Aorta (tissue), 5 donors: ENCODE measurements around the gene SLC28A3. TPM values are rescaled to one million over a fixed set of nuclear protein-coding genes. Genes with fewer than 3 reads are reported as not detected.
"Not testable (repeated sequence)": the region's sequence is repeated elsewhere in the genome, so short reads cannot be mapped to it uniquely, and the experiment has no call there.

Source experiments
- ATAC-seq: fragments of 200-7000 bp; cut with Tn5 transposase; one replicate; pipeline ENCODE4 v1.9.1; 2022; ENCODE audit warnings: moderate library complexity; ENCODE audit not compliant: low FRiP score
- DNase-seq, 2 donors: peaks; one replicate each; pipeline ENCODE4 v3.0.0-alpha.2; 2020
- H3K27ac ChIP-seq, 2 donors: one replicate each; pipeline ENCODE4 v1.5.1; 2013; ENCODE audit warnings: low read length in 2 of 2, mild to moderate bottlenecking in 2 of 2, moderate library complexity in 2 of 2, control low read depth in 1 of 2, inconsistent platforms in 1 of 2, low read depth in 1 of 2
- H3K27me3 ChIP-seq, 2 donors: one replicate each; pipeline ENCODE4 v1.6.1; 2013; ENCODE audit warnings: control low read depth in 1 of 2, low read length in 1 of 2, mild to moderate bottlenecking in 1 of 2, moderate library complexity in 1 of 2; ENCODE audit not compliant: insufficient read depth in 2 of 2, control insufficient read depth in 1 of 2
- H3K36me3 ChIP-seq, 2 donors: one replicate each; pipeline ENCODE4 v1.6.1; 2013; ENCODE audit warnings: control low read depth in 1 of 2, low read length in 1 of 2, mild to moderate bottlenecking in 1 of 2; ENCODE audit not compliant: insufficient read depth in 2 of 2, control insufficient read depth in 1 of 2
- H3K4me1 ChIP-seq, 2 donors: one replicate each; pipeline ENCODE4 v1.6.1; 2013; ENCODE audit warnings: low read length in 2 of 2, control low read depth in 1 of 2, mild to moderate bottlenecking in 1 of 2, moderate library complexity in 1 of 2; ENCODE audit not compliant: insufficient read depth in 2 of 2, control insufficient read depth in 1 of 2
- H3K4me3 ChIP-seq, 2 donors: one replicate each; pipeline ENCODE4 v1.5.1; 2013; ENCODE audit warnings: low read length in 2 of 2, control low read depth in 1 of 2, mild to moderate bottlenecking in 1 of 2
- H3K9me3 ChIP-seq: one replicate; pipeline ENCODE4 v1.6.1; 2013; ENCODE audit warnings: mild to moderate bottlenecking, low read length; ENCODE audit not compliant: control insufficient read depth
- WGBS, 2 donors: extraction: QIAGEN DNeasy Blood & Tissue Kit; methylation state at CpG; one replicate each; pipeline ENCODE4 v1.1.7; 2013; 5-methylcytosine and 5-hydroxymethylcytosine counted together
- intact Hi-C, 2 donors: fragments of 100-400 bp; cut with DNase I; formaldehyde crosslinking; loops; one replicate each; pipeline versions ENCODE4 v1.14.2 to v1.15.0; 2022
- long read RNA-seq, 2 donors: library from polyadenylated mRNA; unstranded; transcript quantifications; one replicate each; pipeline ENCODE4 v2.0.0, GENCODE V29; 2020 to 2021
- polyA plus RNA-seq, 2 donors: library from polyadenylated mRNA; stranded (reverse); fragments of 200-250 nt; gene quantifications; one replicate each; pipeline ENCODE4 v1.2.3, GENCODE V29; 2013
- total RNA-seq, 2 donors: library from RNA; stranded (reverse); fragmentation: NEBNext Ultra II Directional; extraction: Animal tissue kit (Norgen Biotek cat#: 25700); gene quantifications; one replicate each; pipeline ENCODE4 v1.2.1, GENCODE V29; 2021
- donor health status: healthy with polysubstance abuse.
- donor health status: Bipolar disorder and iron deficiency.
- donor health status: DM: no; HTN: no; CAD: no.
- donor health status: DM: no; HTN: no; CAD: no.
- donor health status: DM: yes; HTN: yes; CAD: no.

The SLC28A3 gene, protein sequence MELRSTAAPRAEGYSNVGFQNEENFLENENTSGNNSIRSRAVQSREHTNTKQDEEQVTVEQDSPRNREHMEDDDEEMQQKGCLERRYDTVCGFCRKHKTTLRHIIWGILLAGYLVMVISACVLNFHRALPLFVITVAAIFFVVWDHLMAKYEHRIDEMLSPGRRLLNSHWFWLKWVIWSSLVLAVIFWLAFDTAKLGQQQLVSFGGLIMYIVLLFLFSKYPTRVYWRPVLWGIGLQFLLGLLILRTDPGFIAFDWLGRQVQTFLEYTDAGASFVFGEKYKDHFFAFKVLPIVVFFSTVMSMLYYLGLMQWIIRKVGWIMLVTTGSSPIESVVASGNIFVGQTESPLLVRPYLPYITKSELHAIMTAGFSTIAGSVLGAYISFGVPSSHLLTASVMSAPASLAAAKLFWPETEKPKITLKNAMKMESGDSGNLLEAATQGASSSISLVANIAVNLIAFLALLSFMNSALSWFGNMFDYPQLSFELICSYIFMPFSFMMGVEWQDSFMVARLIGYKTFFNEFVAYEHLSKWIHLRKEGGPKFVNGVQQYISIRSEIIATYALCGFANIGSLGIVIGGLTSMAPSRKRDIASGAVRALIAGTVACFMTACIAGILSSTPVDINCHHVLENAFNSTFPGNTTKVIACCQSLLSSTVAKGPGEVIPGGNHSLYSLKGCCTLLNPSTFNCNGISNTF
- total RNA-seq (under 1 TPM; 0.10 to 0.39 TPM), polyA plus RNA-seq (not detected)
- long read RNA-seq, donor 1 = 0 reads
- long read RNA-seq, donor 2 = 0 reads

DNA sequence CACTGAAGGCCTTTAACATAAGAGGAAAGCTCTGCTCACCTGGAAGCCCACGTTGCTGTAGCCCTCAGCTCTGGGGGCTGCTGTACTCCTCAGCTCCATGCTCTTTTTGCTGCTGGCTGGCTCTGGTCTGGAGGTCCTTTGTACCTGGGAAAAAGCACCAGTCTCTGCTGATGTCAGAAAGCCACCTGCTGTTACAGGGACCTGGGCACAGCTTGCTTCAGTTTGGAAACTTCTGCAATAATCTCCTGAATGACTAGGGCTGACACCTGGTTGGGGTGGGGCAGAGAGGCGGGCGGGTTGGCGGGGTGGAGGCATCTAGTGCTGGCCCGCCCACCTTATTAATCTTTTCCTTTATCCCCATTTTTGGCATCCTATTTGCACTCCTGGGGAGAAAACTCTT lies at the start of gene SLC28A3:
SLC28A3 (minus strand) TSS at position 224 of the 400 bp plus-strand sequence; CDS start at position 99, 125 bp downstream.
- Histone ChIP-seq H3K4me1 (no peaks in the 10 kb centered on the region), H3K9me3 (no peaks in the 10 kb centered on the region), H3K27me3 (no peaks in the 10 kb centered on the region), H3K27ac (no peak within 1 kb of the TSS), H3K36me3 (no peaks in the 10 kb centered on the region), H3K4me3 (no peak within 1 kb of the TSS)
- DNase-seq (no peak), ATAC-seq (no peak)
- intact Hi-C loops = no loop called here
- WGBS, 2 donors = 85 to 88% methylated on average over 5 of the region's 5 CpGs

DNA sequence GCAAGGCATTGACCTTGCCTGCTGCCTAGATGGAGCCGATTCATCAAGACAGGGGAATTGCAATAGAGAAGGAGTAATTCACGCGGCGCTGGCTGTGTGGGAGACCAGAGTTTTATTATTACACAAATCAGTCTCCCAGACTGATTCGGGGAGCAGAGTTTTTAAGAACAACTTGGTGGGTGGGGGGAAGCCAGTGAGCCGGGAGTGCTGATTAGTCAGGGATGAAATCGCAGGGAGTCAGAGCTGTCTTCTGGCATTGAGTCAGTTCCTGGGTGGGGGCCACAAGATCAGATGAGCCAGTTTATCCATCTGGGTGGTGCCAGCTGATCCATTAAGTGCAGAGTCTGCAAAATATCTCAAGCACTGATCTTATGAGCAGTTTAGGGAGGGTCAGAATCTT lies 49.7 kb upstream of the SLC28A3 start:
- 74 to 75% methylated on average over 7 of the region's 7 CpGs for WGBS, 2 donors
- H3K4me3 ChIP-seq, DNase-seq, H3K36me3 ChIP-seq, H3K9me3 ChIP-seq, ATAC-seq, H3K27ac ChIP-seq, H3K4me1 ChIP-seq, H3K27me3 ChIP-seq: not testable (repeated sequence)
- intact Hi-C loops = loop anchor here (10.0 kb wide), 1 partner anchor 565 kb away; no protein-coding TSS in a partner anchor

DNA sequence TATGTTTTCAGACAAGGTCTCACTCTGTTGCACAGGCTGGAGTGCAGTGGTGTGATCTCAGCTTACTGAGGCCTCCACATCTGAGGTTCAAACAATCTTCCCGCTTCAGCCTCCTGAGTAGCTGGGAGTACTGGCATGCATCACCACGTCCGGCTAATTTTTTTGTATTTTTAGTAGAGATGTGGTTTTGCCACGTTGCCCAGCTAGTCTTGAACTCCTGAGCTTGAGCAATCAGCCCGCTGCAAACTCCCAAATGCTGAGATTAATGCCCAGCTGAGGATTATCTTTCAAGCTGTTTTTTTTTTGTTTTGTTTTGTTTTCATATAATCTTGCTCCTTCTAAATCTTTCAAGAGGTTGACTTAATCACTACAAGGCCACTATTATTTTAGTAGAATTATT lies 47.3 kb upstream of the SLC28A3 start:
- intact Hi-C loops = no loop called here
- H3K4me3 ChIP-seq = no peak overlapping the region
- no peaks in the 10 kb centered on the region for H3K4me1 ChIP-seq

DNA sequence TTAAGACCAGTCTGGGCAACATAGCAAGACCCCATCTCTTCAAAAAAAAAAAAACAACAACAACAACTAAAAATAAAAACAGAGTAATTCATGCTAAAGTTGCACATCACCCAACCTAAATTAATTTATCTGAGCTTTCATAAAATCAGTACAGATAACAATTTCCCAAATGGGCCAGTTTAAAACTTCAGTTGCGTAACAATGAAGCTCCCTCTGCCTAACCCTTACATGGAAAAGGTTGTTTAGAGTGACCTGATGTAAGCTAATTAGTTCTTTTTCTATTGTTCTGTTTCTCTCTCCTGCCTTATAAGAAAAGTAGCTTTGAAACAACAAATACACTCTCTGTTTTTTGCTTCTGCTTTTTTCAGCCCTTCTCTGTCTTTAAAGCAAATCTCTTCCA lies 46.2 kb upstream of the SLC28A3 start:
- Histone ChIP-seq H3K9me3 (no peaks in the 10 kb centered on the region), H3K4me3 (no peak overlapping the region), H3K4me1 (no peaks in the 10 kb centered on the region), H3K36me3 (no peaks in the 10 kb centered on the region), H3K27me3 (no peaks in the 10 kb centered on the region), H3K27ac (no peak overlapping the region)
- no peak for DNase-seq
- intact Hi-C loops = no loop called here
- ATAC-seq = no peak
- 96 to 97% methylated on average over 1 of the region's 1 CpG for WGBS, 2 donors

More for the DNA sequence above, 47.3 kb upstream of the SLC28A3 start:
- Histone ChIP-seq H3K27me3 (no peaks in the 10 kb centered on the region), H3K27ac (no peak overlapping the region), H3K36me3 (no peaks in the 10 kb centered on the region), H3K9me3 (no peaks in the 10 kb centered on the region)
- ATAC-seq (no peak), DNase-seq (no peak)
- WGBS, 2 donors = 83 to 93% methylated on average over 5 of the region's 5 CpGs

DNA sequence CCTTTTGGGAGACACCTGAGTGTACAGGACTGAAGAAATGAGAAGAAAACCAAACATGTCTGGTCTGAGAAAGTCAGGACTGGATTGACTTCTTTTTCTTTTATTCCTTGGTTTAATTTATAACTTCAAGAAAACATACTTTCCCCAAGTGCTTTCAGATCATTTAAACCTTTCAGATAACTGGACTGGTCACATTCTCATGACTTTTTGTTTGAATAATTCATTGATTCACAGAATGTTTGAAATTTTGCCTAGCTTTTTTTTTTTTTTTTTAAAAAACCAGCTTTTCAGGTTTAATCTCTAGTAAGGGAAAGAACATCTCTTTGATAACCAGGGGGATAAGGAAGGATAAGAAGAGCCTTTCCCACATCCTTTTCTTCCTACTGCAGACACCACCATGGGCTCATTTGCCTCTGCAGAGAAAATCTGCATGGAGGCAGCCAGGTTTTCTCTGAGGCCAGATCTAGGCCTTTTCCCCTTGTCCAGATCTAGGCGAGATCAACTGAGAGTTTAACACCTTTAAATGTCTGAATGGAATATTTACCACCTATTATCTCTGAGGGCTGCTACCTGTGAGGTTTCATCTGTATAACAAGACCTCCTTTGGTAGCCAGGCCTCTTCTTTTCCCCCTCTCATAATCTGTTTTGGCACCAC lies 45.0 kb upstream of the SLC28A3 start:
- WGBS, 2 donors = 56 to 79% methylated on average over 1 of the region's 1 CpG
- H3K4me1 ChIP-seq = no peaks in the 10 kb centered on the region
- no peaks in the 10 kb centered on the region for H3K27me3 ChIP-seq
- intact Hi-C loops = no loop called here
- H3K9me3 ChIP-seq = no peaks in the 10 kb centered on the region
- no peak overlapping the region for H3K4me3 ChIP-seq
- H3K27ac ChIP-seq = no peak overlapping the region
- ATAC-seq = no peak
- no peaks in the 10 kb centered on the region for H3K36me3 ChIP-seq
- DNase-seq = no peak

DNA sequence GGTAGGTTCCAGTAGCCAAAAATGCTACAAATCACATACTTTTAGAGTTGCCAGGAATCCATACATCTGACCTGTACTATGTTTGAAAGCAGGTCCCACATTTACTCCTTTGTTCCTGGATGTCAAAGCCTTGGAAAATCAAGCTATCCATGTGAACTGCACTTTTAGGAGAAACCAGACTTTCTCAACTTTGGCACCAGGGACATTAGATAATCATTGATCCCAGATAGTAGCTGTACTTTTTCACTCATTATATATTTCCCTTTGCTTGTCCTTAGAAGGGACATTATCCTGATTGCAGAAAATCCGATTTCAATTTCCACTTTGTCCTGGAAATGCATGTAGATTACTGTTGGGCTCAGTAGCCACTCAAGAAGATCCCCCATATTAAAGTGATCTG lies 44.1 kb upstream of the SLC28A3 start:
- no peak overlapping the region for H3K4me3 ChIP-seq

DNA sequence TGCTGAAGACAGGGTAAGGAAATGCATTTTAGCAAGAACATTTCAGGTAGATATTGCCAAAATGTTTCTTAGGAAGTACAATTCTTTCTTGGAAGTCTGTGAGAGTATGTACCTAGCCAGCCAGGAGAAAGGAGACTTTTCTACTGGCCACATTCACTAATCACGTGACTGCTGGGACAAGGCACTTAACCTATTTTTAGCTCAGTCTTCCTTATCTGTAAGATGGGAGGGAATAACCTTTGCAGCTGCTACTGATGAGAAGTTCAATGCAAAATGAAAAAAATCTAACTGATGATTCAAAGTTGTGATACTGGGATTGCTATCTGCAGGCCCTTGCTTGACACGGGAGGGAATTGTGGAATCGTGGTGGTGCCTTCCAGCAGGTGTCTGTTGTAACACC lies 42.6 kb upstream of the SLC28A3 start:
- intact Hi-C loops = no loop called here
- Histone ChIP-seq H3K36me3 (no peaks in the 10 kb centered on the region), H3K4me3 (no peak overlapping the region), H3K4me1 (no peaks in the 10 kb centered on the region), H3K9me3 (no peaks in the 10 kb centered on the region), H3K27ac (no peak overlapping the region), H3K27me3 (no peaks in the 10 kb centered on the region)
- ATAC-seq = no peak
- no peak for DNase-seq
- 55 to 58% methylated on average over 3 of the region's 3 CpGs for WGBS, 2 donors

More for the DNA sequence above, 44.1 kb upstream of the SLC28A3 start:
- WGBS, 2 donors = 85 to 90% methylated on average over 1 of the region's 1 CpG
- ATAC-seq = no peak
- Histone ChIP-seq H3K27me3 (no peaks in the 10 kb centered on the region), H3K27ac (no peak overlapping the region), H3K9me3 (no peaks in the 10 kb centered on the region), H3K4me1 (no peaks in the 10 kb centered on the region), H3K36me3 (no peaks in the 10 kb centered on the region)
- DNase-seq = no peak
- intact Hi-C loops = no loop called here

DNA sequence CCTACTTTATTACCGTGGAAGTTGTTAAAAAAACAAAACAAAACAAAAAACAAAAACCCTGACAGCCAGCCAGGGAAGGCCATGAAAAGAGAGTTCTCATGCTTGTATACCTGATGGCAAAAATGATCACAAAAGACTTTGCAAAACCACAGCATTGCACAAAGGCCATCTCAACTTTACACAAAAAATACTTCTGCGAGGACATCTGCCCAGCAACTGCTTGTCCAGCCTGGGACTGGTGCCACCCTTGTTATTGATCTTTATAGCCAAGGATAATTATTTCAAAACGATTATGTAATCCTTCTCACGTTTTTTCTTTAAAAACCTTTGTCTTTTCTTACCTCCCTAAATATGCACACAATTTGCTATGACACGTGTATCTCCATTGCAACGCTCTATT lies 42.2 kb upstream of the SLC28A3 start:
- Histone ChIP-seq H3K36me3 (no peaks in the 10 kb centered on the region), H3K27ac (no peak overlapping the region), H3K9me3 (no peaks in the 10 kb centered on the region), H3K4me1 (no peaks in the 10 kb centered on the region), H3K4me3 (no peak overlapping the region), H3K27me3 (no peaks in the 10 kb centered on the region)
- ATAC-seq = no peak
- WGBS, 2 donors = 71 to 72% methylated on average over 6 of the region's 6 CpGs
- intact Hi-C loops = no loop called here
- no peak for DNase-seq
